Measurements from ENCODE around the gene ZC3HAV1.
"Not testable (repeated sequence)": the region's sequence is repeated elsewhere in the genome, so short reads cannot be mapped to it uniquely, and the experiment has no call there.

ZC3HAV1 gene

GRCh38 chr7:139112316-139112715 lies 2.8 kb upstream of the ZC3HAV1 start:
- no peak for DNase-seq

GRCh38 chr7:139111811-139112301 lies 2.3 kb upstream of the ZC3HAV1 start:
- DNase-seq, result no peak

- DNase-seq, result no peak
Observed at GRCh38 chr7:139111147-139111546, 1.6 kb upstream of the ZC3HAV1 start.

DNA sequence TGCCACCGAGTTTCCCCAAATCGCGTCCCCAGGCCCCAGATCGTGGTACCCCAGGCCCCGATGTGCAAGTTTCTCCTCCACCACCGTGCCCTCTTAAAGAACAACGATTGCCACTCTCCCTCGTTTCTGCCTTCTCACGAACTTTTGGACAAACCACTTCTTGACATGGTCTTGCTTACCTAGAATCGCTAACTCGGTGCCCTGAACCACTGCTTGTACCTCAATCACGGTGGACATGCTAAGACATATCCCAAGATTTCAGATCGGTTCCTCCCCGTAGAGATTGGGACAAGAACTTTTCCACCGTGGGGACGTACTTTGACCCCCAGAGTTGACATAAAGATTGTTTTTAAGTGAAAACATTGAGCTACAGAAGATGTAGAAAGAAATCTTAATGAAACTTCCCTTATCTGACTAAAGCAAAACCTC lies 477 bp upstream of the ZC3HAV1 start:
- DNase-seq, result no peak

DNA sequence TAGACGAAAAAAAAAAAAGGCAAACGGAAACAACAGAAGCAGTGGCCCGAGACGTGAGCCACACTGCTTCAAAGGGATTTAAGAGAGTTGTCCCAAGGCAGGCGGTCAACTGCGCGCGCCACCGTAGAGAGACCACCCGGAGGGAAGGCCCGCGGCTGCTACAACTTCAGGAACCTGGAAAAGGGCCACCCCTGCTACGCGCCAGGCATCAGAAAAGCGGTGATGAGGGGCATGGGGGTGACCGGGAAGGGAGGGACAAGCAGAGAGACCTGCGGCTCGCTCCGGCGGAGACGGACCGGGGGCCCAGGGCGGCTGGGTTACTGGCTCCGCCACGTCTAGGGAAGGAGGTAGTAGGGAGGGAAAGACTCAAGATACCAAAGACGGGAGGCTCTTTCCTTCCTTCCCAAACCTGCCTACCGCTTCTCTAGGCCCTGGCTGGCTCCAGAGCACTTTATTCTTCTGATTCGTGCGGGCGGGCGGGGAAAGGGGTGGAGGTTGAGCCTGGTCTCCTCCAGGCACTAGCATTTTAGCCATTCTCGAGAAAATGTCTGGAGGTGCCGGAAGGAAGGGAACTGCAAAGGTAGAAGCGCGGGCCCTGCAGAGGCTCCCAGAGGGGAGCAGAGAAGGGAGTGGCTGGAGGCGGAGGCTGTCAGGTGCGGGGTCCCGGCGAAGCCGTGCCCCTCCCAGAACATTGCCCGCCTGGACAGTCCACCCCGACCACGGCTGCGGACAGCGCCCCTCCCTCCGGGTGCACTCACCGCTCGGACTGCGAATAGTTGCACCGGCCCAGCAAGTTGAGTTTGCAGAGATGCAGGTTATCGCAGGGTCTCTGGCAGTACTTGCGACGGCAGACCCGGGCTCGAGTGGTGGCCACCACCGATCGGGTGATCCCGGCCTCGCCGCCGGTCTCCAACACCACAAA lies 993 bp downstream of the ZC3HAV1 start:
- no peak for DNase-seq

DNA sequence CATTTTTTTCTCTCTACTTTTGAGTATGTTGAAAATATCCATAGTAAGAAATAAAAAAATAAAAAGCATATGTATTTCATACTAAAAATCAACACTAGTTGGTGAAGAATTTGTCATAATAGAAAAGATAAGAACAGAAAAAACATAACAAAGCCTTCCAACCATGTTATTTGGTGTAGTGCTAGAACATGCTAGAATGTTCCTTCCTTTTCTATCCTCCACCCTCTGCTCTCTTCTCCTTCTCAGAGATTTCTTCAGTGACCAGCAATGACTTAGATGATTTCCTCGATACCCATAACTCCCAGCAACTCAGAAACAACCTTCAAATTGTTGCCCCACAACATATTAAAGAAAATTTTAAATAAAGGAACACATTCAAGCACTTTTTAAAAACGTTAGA lies 2.6 kb downstream of the ZC3HAV1 start:
- DNase-seq, result no peak

DNA sequence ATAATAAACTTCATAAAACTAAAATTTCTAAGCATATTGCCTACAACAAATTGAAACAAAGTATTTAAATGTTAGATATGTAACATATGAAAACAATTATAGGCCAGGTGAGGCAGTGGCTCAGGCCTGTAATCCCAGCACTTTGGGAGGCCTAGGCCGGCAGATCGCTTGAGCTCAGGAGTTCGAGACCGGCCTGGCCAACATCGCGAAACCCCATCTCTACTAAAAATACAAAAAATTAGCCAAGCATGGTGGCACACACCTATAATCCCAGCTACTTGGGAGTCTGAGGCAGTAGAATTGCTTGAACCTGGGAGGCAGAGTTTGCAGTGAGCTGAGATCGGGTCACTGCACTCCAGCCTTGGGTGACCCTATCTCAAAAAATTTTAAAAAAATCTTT lies 3.3 kb downstream of the ZC3HAV1 start:
- not testable (repeated sequence) for DNase-seq

DNA sequence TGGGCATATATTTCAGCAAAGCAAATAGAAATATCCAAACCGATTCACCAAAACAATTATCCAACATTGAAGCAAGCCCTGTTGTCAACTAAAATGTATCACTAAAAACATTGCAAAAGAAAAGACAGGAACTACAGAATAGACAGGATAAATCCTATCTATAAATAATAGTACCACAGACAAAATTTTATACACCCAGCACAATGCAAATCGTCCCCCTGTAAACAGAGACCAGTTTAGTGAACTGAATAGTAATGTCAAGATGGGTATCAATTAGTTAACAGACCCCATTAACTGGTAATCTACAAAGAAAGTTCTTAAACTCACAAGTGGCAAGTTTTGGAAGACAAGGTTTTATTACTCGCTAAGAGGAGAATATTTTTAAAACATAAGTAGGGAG lies 4.0 kb downstream of the ZC3HAV1 start:
- no peak for DNase-seq

GRCh38 chr7:139104091-139104450 lies 5.4 kb downstream of the ZC3HAV1 start:
- no peak for DNase-seq

GRCh38 chr7:139103057-139103815 lies 6.3 kb downstream of the ZC3HAV1 start:
- no peak for DNase-seq

- DNase-seq, result not testable (repeated sequence)
Observed at GRCh38 chr7:139101637-139102158, 7.8 kb downstream of the ZC3HAV1 start.

DNA sequence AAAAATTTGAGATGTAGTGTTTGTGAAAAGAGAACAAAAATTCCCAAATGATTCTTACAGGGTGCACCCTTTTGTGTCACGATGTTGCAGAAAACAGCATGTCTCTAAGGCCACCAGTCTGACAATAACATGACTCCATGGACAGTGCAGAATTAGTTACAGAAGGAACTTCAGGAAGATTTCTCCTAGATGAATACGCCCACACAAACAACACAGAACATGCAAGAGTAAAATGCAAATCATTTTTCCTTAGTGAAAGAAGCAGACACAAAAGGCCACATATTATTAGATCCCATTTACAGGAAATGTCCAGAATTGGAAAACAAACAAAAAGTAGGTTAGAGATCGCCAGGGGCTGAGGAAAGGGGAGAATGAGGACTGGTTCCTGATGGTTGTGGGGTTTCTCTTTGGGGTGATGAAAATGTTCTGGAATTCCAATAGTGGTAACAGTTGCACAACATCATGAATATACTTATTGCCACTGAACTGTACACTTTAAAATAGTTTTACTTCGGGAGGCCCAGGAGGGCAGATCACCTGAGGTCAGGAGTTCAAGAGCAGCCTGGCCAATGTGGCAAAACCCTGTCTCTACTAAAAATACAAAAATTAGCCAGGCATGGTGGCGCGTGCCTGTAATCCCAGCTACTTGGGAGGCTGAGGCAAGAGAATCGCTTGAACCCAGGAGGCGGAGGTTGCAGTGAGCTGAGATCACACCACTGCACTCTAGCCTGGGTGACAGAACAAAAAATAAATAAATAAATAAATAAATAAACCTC lies 10.2 kb downstream of the ZC3HAV1 start:
- no peak for DNase-seq

DNA sequence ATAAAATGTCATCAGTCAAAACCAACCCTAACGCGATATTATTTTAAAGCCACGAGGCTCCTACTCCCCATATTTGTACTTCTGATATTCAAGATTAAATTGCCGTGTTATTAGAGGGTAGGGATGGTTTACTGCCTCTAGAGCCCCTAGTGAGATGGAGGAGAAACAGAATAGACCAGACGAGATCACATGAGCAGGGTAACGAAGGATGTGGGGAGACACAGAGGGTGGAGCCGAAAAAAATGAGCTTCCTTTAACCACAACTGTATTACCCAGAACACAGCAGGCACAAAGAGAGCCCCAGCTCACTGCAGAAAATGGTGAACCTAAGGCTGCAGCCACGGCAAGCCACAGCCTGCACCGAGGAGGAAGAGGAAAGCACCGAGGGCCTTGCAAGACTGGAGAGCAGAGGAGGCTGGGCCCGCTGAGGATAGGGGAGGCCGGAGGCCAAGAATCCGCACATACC lies 14.3 kb downstream of the ZC3HAV1 start:
- DNase-seq, result no peak

- no peak for DNase-seq
Observed at GRCh38 chr7:139094596-139094995, 14.9 kb downstream of the ZC3HAV1 start.

DNA sequence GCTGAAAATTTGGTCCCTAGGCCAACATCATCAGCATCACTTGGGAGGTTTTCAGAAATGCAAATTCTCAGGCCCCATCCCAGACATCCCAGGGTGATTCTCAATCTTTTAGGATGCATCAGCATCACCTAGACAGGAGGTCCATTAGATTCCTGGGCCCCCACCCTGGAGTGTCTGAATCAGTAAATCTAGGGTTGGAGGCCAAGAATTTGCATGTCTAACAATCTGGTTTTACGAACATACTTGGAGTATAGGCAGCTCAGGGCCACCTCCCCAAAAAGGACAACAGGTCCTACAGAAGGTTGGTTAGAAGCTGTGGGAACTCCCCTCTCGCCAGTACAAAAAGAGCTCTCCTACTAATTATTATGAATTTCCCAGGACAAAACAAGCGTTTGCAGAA lies 15.5 kb downstream of the ZC3HAV1 start:
- no peak for DNase-seq

- DNase-seq, result not testable (repeated sequence)
Observed at GRCh38 chr7:139093512-139093911, 16.0 kb downstream of the ZC3HAV1 start.

DNA sequence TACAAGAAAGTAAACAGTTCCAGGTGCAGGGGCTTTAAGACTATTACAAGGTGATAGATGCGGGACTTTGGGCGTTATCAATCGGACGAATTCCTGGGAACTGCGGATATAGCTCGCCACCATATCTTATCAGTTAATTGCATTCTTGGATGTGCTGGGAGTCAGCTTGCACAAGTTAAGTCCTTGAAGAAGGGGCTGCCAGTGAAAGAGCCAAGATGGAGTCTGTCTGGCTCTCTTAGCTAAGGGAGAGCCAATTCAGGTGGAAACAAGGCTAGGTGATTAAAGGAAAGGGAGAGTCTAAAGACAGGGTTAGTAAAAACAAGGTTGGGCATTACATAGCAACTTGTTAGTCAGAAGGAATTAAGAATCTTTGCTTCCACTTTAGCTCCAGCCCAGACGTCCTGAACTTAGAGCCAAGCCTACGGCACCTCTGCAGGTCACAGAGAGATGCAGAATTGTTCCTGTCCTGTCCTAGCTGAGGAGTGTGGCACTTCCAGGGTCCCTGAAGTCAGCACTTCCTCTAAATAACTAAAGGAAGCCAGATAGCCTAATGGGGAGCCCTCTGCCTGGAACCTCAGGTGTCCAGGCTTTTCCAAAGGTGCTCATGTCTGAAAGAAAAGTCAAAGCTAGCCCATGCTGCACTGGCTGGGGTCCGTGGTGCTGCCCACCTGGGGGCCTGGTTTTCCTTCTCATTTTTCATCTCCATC lies 17.3 kb downstream of the ZC3HAV1 start:
- DNase-seq, result no peak

GRCh38 chr7:139091677-139091996 lies 17.9 kb downstream of the ZC3HAV1 start:
- DNase-seq, result no peak

- no peak for DNase-seq
Observed at GRCh38 chr7:139089118-139089517, 20.4 kb downstream of the ZC3HAV1 start.

GRCh38 chr7:139088268-139088667 lies 21.3 kb downstream of the ZC3HAV1 start:
- no peak for DNase-seq

DNA sequence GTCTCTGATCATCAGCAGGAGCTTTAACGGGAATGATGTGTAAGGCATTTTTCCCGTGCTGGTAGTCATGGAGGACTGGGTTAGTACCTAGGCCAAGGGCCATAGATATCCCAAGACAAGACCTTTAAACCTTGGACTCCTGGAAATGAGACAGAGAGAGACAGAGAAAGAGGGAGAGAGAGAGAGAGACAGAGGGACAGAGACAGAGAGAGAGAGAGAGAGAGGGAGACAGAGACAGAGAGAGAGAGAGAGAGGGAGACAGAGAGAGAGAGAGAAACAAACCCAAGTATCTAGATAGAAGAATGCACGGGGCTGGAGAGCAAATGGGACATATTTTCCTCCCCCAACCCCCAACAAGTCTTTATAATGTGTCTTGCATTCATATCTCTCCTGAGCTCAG lies 22.3 kb downstream of the ZC3HAV1 start:
- no peak for DNase-seq

GRCh38 chr7:139086454-139086853 lies 23.1 kb downstream of the ZC3HAV1 start:
- no peak for DNase-seq

Data from fibroblast of skin of abdomen (primary cell).